NCI-H2196 treated with DMSO at 0.1 percent for 48 hours (cell line): Measurements from ENCODE around the gene ZNF536.

Experiments
- DNase-seq: peaks from one replicate; lab custom pipeline; 2025; ENCODE audit not compliant: unreplicated experiment; lab: John Stamatoyannopoulos, UW

Gene ZNF536

DNA sequence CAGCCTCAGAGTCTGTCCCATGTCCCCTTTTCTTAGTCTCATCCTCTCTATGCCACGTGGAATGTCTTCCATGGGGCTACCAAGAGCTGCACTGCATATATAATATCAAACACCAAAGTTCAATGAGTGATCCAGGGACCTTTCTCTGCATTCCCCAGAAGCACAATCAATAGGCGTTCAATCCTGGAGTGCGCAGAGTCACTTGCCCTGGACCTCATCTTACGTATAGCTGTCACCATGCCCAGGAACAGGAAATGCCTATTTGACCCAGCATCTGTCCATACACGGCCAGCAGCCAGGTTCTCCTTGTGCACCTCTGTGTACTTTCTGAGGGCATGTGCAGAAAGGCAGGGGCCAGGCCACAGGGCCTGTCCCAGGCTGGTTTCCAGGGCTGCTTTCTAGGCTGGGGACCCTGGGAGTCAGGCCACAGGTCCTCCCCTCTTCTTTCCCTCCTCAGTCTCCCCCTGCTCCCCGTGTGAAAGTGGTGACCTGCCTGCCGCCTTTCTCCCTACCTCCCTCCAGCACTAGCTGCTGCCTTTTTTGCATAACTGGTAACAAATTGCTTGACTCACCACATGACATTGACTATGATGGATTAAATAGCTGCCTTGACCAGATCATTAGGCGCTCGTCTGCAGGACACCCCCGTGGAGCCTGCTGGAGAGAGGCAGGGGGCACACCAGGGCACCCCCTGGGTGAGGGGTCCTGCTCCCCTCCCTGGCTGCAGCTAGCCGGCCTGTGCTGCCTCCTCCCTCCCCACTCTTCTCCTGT is 222.0 kb downstream of the ZNF536 start:
- DNase-seq, result no peak

GRCh38 chr19:30596268-30596667 is 224.1 kb downstream of the ZNF536 start:
- no peak for DNase-seq

DNA sequence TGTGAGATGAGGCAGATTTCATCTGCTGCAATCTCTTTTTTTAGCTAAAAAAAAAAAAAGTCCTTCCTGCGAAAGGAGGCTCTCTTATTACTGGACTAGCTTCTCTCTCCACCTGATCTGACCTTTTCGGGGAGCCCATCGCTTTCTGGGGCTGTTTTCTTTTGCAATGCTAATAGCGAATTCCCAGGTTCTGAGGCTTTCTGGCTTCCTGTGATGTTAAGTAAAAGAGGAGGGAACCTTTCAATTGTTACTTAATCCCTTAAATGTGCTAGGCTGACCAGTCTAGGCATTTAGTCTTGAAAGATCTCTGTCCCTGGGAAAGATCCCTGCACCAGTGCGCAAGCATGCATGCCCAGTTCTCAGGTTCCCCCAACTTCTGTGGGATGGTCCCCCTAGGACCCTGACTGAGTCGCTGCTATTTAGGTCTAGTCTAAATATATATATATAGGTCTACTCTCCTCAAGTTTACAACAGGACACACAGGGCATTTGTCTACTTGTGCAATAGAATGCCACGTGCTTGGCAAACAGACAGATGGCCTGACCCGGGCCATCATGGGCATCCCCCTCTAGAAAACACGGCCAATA is 224.7 kb downstream of the ZNF536 start:
- no peak for DNase-seq

DNA sequence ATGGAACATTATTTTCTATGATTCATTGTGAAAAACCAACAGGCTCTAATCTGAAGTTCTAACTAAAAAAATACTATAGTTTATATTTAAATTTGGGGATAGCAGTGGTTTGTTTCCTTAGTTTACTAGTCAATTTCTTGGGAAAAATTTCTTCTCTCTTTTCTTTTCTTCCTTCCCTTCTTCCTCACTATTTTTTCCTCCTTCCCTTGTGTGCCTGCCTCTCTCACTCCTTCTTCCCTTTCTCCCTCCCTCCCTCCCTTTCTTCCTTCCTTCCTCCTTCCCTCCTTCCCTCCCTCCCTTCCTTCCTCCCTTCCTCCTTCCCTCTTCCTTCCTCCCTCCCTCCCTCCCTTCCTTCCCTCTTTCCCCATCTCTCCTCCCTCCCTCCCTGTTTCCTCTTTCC is 226.5 kb downstream of the ZNF536 start:
- no peak for DNase-seq

DNA sequence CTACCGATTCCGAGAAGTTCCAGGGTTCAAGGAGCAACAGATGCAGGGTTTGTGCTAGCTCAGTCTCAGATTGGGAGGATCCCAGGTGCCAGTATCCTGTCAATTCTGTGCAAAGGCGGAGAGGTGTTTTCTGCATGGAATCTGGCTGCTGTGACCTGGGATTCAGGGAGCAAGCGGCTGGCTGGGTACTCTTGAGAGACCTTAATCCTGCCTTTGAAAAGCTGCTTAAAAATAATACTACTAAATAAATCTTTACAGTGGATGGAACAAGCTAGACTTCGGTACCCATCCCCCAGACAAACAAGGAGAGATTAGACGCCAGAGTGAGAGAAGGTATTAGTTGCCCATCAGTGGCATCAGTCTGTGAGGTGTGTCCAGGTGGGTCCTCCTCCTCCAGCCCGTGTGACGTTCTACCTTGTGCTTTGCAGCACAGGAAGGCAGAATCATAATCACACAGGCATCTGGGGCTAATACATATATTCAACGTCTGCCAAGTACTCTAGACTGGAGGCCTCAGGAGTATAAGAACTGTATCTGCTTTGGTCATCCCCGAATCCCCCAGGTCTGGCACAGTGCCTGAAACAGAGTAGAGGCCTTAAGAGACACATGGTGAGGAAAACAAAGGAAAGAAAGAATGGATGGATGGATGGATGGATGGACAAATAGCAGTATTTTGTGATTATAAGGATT is 230.6 kb downstream of the ZNF536 start:
- no peak for DNase-seq

- no peak for DNase-seq
These were observed 232.5 kb downstream of the ZNF536 start for GRCh38 chr19:30604657-30605056.

DNA sequence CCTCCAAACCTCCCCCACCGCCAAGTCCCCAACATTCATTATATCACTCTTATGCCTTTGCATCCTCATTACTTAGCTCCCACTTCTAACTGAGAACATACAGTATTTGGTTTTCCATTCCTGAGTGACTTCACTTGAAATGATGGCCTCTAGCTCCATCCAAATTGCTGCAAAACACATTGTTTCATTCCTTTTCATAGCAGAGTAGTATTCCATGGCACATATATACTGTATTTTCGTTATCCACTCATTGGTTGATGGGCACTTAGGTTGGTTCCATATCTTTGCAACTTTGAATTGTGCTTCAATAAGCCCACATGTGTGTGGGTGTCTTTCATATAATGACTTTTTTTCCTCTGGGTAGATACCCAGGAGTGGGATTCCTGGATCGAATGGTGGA is 233.1 kb downstream of the ZNF536 start:
- DNase-seq, result no peak

DNA sequence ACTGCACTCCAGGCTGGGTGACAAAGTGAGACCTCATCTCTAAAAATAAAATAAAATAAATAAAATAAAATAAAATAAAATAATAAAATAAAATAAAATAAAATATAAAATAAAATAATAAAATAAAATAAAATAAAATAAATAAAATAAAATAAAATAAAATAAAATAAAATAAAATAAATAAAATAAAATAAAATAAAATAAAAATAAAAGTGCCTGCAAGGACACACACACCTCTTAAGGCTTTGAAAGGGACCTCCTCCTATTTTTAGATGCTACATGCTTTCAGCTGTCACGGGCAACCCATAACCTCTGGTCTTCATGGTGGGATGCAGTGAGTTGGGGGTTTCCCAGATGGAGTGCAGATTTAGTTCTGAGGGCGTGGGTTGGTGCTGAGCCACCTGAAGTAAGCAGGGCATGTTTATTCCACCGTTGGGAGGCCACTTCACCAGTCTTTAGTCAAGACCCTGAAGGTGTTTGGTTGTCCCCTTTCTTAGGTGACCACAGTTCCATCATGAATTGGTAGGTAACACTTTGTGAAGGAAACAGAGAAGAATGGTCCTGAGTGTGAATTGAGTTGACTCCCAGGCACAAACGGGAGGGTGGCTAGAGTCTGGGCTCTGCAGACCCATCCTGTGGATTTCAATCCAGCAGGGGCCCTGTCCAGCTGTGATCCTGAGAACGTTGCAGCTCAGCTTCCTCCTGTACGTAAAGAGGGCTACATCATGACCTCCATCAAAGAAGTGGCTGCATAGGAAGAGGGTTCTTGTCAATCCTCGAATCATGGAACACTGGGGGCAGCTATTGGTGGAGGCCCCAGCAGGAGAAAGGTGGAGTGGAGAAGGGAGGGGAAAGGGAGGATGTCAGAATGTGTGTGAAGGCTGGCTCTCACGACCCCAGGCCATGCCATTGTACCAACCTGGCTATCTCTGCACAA is 234.2 kb downstream of the ZNF536 start:
- DNase-seq, result no peak
